22Rv1 (cell line): ENCODE data around the gene CTDSPL.

Experiments used
- CTCF ChIP-seq: fragments of 450-650 bp; IDR thresholded peaks from 2 replicates; pipeline ENCODE4 v1.5.1; 2017; ENCODE audit warnings: mild to moderate bottlenecking
- ZFX ChIP-seq: fragments of 450-650 bp; IDR thresholded peaks from 2 replicates; pipeline ENCODE4 v1.6.1; 2017; ENCODE audit warnings: antibody characterized with exemption, borderline replicate concordance

GRCh38 chr3:37892927-37893600 is 31.4 kb downstream of the CTDSPL start:
- no peak for TF ChIP-seq CTCF
- no peak for TF ChIP-seq ZFX
